Measurements from ENCODE around the gene CHAC1.

GRCh38 chr15:40978562-40978961, 25.3 kb downstream of the CHAC1 start:
- TF ChIP-seq CTCF (IDR thresholded peaks at IDR 0.05 in 8 of 11, conservative IDR thresholded peaks at IDR 0.05 in 3 of 11) (no peak), POLR2AphosphoS5 (IDR thresholded peaks at IDR 0.05) (no peak)
